ENCODE results near the gene EEF2.
A peak's percentile ranks its signal among the peaks of the same experiment; 100 is the strongest.

EEF2 gene

DNA sequence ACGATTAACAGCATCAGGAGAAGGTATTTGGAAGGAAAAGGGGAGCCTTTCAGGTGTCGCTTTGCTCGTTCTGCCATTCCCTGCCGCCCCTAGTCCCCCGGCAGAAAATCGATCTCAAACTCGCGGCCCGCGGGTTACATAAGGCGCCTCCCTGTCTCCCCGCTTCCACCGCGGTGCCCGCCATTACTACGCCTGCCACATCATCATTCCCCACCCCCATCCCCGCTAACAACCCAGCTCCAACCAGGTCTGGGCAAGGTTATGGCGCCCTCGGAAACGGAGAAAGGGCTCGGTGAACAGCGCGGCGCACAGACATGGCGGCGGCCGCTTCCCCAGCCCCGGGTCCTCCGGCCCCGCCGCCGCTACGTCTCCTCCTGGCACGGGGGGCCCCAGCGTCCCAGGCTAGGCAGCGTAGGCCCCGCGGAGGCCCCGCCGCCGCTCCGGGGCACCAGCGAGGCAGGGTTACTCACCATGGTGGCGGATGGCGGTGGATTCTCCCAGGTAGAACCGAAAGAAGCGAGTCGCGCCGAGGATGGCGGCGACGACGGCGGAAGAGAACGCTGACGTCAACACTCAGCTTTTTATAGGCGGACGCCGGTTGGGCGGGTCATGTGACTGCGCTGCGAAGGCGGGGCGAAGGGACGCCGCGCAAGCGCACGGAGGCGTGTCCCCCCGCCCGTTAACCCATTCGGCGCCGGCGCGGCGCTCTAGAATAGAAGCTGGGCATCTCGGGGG is at the start of gene EEF2:
Gene EEF2, minus strand, starts transcription at position 556 of the 735 bp plus-strand sequence. Its CDS starts 83 bp downstream, at position 473.
- peak; percentile 77 for DNase-seq (ENCODE audit: insufficient read length, low spot score)
- TF ChIP-seq POLR2A (IDR thresholded peaks at IDR 0.05; ENCODE audit: low read depth, low read length) = peak; percentile 99
- no peak for FAIRE-seq

DNA sequence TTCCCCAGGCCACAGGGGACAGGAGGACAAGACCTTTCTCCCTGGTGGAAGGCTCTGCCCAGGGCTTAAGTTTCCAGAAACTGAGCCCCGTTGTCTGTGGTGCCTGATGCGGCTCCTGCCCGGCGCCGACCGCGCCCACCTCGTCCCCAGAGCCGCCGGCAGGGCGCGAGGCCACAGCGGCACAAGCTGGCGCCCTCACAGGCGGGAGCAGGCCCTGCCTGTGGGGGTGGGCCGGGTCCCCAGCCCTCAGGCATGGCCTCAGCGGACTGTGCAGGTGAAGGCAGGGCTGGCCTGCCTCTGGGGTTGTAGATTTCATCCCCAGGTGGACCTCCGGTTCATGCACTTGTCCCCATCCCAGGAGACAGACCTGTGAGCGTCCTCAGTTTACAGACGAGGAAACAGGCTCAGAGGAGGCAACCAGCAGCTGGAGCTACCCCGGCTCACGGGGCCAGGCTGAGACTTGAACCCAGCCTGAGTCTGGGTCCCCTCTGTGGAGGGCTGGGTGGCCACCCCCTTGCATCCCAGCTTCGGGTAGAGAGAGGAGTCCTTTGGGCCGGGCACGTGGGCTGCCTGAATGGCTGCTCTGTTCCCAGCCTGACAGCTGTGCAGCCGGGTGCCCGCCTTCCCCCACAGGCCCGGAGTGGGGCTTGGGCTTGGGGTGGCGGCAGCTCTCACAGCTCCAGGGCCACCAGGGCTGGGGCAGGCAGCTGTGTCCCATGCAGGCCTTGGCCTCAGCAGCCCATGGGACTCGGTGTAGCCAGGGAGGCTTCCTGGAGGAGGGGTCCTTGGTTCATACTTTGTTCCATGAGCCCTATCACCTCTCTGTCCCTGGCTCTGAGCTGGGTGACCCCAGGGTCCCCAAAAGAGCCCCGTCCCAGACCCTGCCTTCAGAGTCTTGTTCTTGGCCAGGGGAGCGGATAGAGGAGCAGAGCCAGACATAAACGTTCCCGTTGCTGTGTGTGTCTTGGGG is 49.1 kb upstream of the EEF2 start:
- no peak for TF ChIP-seq POLR2A (IDR thresholded peaks at IDR 0.05; ENCODE audit: low read depth, low read length)
- FAIRE-seq (no peak), DNase-seq (ENCODE audit: insufficient read length, low spot score) (no peak)

DNA sequence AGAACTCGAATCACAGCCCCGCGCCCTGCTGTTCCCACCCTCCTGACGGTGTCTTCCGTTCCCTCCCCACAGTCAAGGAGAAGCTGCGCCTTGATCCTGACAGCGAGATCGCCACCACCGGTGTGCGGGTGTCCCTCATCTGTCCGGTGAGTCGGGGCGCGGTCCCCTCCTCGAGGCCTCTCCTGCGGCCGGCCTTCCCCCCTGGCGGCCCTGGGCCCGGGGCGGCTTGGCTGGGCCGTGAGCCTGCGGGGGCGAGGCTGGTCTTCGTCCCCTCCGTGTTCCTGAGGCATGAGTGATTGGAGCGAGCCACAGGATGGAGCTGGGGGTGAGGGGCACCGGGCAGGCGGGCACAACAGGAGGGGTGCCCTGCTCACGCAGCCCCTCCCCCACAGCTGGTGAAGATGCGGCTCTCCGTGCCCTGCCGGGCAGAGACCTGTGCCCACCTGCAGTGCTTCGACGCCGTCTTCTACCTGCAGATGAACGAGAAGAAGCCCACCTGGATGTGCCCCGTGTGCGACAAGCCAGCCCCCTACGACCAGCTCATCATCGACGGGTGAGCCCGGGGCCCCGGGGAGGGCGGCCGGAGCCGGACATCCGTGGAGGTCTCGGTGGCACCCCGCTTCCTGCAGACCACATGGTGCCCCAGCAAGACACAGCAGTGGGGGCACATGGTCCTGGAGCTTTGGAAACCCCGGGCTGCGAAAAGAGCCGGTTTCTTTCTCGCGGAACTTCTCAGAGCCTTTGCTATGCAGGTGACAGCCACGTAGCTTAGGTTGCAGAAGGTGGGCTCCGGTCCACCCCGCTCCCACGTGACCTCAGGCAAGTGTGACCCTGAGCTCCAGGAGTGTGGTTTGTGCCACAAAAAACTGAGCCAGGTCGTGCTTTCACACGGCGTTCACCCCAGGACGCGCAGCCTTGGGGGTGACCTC is 48.0 kb upstream of the EEF2 start:
- DNase-seq (ENCODE audit: insufficient read length, low spot score) (no peak), FAIRE-seq (no peak)
- no peak for TF ChIP-seq POLR2A (IDR thresholded peaks at IDR 0.05; ENCODE audit: low read depth, low read length)

DNA sequence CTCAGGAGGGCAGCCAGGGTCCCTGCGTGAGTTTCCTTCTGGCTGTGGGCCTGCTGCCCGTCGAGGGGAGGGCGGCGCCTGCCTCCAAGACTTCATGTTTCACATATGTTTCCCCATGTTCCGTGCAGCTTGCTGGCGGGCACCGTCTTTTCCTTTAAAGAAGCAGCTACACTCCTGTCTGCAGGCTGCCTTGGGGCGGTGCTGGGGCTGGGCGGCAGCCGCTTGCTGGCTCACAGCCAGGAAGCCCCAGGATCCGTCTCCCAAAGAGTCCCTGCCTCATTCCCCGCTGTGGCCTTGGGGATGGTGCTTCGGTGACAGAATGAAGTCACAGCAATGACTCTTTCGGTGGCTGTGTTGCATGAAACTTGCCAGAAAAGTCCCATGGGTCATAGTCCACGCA is 47.2 kb upstream of the EEF2 start:
- FAIRE-seq = no peak
- no peak for DNase-seq (ENCODE audit: insufficient read length, low spot score)

DNA sequence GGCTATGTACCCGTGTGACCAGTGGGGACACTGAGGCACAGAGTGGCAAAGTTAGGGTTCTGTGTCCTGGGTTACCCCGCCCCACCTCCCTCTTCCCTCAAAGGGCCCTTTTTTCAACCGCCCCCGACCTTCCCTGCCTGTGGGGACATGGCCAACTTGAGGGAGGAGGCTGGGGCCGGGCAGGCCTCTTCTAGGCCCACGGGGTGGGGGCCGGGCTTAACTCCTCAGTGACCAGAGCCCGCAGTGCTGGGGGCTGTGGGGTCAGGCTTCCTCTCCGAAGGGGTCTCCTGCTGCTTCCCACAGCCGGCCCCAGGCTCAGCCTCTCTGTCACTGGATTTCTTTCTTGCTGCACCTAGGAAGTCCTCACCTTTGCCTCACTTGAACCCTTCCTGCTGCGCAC is 46.2 kb upstream of the EEF2 start:
- FAIRE-seq (no peak), DNase-seq (ENCODE audit: insufficient read length, low spot score) (no peak)
- TF ChIP-seq POLR2A (IDR thresholded peaks at IDR 0.05; ENCODE audit: low read depth, low read length) = no peak

More for the DNA sequence above, 47.2 kb upstream of the EEF2 start:
- no peak for TF ChIP-seq POLR2A (IDR thresholded peaks at IDR 0.05; ENCODE audit: low read depth, low read length)

DNA sequence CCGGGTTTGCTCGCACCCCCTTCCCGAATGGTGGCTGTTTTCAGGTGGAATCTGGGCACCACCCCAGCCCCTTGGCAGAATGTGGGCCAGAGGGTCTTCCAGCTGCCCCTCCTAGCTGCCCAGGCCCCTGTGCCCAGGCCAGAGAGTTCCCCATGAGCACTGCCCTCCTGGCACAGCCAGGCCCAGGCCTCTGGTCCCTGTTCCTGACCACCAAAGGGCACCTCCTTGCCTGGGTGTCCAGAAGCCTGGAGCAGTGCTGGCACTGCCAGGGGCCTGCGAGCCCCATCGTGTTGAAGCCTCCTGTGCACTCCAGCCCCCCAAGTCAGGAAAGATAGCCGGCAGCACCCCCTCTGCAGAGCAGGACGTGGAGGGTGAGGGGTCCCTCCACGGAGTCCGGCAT is 45.7 kb upstream of the EEF2 start:
- FAIRE-seq = no peak
- no peak for TF ChIP-seq POLR2A (IDR thresholded peaks at IDR 0.05; ENCODE audit: low read depth, low read length)
- DNase-seq (ENCODE audit: insufficient read length, low spot score) = no peak

DNA sequence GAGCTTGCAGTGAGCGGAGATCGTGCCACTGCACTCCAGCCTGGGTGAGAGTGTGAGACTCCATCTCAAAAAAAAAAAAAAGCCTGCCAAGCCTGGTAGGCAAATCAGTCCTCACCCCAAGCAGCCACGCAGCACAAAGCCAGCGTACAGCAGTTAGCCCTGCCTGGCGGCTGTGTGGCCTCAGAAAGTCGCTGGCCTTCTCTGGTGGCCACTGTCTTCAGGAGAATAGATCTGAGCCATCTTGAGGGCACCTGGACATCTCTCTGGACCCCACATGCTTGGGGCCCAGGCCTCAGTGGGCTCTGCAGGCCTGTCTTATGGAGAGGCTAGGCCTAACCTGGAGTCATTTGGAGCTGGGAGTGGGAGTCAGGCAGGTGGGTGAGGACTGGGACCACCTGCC is 45.3 kb upstream of the EEF2 start:
- FAIRE-seq = no peak
- DNase-seq (ENCODE audit: insufficient read length, low spot score) = no peak
- no peak for TF ChIP-seq POLR2A (IDR thresholded peaks at IDR 0.05; ENCODE audit: low read depth, low read length)

DNA sequence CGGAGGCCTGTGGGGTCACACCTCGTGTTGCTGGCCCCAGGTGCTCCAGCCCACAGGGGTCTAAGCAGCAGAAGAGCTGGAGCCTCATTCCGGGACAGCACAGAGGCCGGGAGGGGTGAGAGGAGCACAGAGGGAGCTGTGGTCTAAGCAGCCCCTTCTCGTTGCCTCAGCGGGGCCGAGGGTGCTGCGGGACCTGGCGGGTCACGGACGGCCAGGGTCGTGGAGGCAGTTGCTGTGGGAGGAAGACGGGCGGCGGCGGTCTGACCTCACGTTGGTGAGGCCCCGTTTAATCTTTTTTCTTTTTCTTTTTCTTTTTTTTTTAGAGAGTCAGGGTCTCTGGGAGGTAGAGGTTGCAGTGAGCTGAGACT is 44.0 kb upstream of the EEF2 start:
- TF ChIP-seq POLR2A (IDR thresholded peaks at IDR 0.05; ENCODE audit: low read depth, low read length) = no peak
- FAIRE-seq (no peak), DNase-seq (ENCODE audit: insufficient read length, low spot score) (no peak)

DNA sequence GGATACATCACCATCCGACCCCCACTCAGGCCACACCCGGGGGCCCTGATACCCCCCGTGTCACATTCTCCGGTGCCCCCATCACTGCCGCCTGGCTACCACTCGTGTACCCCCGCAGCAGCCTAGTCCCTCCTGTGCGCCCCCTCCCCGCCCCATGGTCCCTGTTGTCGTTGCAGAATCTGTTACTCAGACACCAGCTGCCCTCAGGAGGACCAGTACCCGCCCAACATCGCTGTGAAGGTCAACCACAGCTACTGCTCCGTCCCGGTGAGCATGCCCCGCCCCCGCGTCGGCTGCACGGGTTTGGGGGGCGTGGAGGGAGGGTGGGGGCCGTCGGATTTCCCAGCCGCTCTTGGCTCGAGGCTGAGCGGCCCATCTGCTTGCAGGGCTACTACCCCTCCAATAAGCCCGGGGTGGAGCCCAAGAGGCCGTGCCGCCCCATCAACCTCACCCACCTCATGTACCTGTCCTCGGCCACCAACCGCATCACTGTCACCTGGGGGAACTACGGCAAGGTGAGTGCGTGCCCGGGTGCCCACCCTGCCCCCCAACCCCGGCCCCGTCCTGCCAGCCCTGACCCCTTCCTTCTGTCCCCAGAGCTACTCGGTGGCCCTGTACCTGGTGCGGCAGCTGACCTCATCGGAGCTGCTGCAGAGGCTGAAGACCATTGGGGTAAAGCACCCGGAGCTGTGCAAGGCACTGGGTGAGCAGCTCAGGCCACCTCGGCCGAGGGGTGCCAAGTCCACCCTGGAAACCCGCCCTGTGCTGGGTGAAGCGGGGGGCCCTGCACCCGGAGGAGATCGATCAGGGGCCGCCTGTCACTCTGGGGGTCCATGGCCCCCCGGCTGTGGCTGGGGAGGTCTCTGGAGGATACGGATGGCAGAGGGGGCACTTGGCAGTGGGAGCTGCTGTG is 43.3 kb upstream of the EEF2 start:
- no peak for TF ChIP-seq POLR2A (IDR thresholded peaks at IDR 0.05; ENCODE audit: low read depth, low read length)
- DNase-seq (ENCODE audit: insufficient read length, low spot score) = no peak
- no peak for FAIRE-seq

DNA sequence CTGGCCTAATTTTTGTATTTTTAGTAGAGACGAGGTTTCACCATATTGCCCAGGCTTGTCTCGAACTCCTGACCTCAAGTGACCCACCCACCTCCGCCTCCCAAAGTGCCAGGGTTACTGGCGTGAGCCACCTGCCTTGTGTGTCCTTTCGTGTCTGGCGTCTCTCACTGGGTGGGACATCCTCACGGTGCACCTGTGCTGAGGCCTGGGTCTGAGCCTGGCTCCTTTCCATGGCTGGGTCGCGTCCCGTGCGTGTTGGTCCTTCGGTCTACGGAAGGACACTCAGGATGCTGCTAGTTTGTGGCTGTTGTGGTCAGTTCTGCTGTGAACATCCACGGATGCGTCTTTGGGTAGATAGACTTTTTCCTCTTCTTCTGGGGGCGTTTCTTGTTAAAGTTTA is 41.9 kb upstream of the EEF2 start:
- no peak for FAIRE-seq
- TF ChIP-seq POLR2A (IDR thresholded peaks at IDR 0.05; ENCODE audit: low read depth, low read length) = no peak
- no peak for DNase-seq (ENCODE audit: insufficient read length, low spot score)

DNA sequence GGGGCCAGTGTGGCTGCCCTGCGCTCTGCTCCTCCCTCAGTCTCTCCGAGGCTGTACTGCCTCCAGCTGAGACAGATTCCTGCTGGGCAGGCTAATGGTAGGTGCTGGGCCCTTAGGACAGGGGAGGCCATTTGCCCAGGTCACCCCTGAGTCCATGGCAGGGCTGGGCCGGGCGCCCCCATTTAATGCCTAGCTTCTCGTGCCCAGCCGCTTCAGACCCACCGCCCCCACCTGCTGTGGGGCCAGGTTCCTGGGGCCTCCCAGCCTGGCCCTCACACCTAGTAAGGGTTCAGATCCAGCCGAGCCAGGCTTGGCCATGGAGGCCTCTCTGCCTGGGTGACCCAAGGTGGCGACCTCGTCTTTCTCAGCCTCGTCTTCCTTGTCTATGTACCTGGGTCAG is 40.1 kb upstream of the EEF2 start:
- DNase-seq (ENCODE audit: insufficient read length, low spot score) = no peak
- TF ChIP-seq POLR2A (IDR thresholded peaks at IDR 0.05; ENCODE audit: low read depth, low read length) = no peak
- FAIRE-seq = no peak

DNA sequence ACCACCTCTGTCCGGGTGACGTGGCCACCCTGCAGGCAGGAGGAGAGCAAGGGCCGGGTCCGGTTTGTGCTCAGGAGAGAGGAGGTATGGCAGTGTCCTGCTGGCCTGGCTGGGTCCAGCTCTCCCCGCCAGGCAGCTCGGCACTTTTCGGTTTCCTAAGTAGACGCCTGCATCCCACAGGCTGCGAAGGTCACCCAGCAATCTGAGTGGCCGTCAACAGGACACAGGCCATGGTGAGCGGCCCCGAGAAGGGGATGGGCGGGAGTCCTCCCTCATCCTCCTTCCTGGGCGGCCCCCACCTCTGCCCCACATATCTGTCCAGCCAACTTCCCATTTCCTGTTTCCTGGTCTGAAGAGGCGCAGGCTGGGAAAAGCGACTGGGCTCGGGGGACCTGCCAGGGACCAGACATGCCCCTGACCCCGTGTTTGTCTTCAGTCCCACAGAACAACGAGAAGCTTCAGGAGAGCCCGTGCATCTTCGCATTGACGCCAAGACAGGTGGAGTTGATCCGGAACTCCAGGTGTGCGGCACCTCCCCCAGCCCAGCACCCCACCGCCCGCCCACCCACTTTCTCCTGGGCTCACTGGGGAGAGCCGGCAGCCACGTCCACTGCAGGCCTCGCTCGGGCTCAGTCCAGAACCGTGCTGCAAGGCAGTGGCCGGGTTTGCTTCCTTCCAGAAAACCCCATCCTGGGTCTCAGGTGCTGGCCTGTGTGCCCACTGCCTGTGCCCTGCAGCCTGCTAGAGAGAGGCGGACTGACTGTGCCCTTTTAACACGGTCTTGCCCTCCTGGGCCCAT is 38.5 kb upstream of the EEF2 start:
- no peak for TF ChIP-seq POLR2A (IDR thresholded peaks at IDR 0.05; ENCODE audit: low read depth, low read length)
- no peak for DNase-seq (ENCODE audit: insufficient read length, low spot score)
- no peak for FAIRE-seq
